Activated effector memory CD4-positive, alpha-beta T cell treated with anti-CD3 and anti-CD28 coated beads, Interleukin-2, amount 50 U/mL, for 16 hours (primary cell): ENCODE measurements around the gene LRCH1.

Experiments used
- DNase-seq: peaks from one replicate; pipeline ENCODE4 v3.0.0-alpha.2; 2020

The LRCH1 gene

GRCh38 chr13:46565808-46566750 is 13.1 kb downstream of the LRCH1 start:
- no peak for DNase-seq

DNA sequence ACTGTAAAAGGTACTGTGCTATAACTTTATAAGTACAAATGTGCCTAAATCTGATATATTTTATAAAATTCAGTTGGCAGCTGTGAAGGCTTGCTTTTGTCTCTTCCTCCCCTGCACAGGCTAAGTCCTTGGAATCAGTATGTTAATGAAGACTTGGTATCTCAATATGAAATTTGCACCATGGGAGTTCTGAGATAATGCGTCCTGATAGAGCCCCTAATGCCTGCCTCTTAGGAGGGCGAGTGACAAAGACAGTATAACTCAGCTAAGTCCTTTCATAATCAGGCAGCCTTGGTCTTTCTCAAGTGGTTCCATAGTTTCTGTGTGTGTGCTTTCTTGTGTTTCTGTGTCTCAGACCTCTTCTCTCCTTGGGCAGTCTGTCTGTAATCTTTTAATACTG is 14.7 kb downstream of the LRCH1 start:
- no peak for DNase-seq

DNA sequence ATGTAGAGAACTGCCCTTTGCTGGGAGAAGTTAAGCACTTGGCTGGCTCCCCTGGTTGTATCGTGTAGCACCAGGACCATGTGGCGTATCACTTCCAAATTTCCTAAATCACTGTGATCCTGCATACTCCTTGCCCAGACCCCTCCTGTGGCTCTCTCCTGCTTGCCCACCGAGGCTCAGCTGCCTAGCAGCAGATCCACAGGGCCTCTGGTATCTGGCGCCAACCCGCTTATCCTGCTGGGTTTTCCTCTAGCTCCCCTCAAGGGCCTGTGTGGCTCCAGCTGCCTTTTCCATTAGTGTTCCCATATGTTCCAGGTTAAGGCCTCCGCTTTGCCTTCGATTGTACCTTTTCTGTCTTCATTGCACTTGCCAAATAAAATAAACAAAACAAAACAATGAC is 16.5 kb downstream of the LRCH1 start:
- DNase-seq: no peak

- DNase-seq: no peak
These were observed 17.3 kb downstream of the LRCH1 start for GRCh38 chr13:46570273-46570672.

DNA sequence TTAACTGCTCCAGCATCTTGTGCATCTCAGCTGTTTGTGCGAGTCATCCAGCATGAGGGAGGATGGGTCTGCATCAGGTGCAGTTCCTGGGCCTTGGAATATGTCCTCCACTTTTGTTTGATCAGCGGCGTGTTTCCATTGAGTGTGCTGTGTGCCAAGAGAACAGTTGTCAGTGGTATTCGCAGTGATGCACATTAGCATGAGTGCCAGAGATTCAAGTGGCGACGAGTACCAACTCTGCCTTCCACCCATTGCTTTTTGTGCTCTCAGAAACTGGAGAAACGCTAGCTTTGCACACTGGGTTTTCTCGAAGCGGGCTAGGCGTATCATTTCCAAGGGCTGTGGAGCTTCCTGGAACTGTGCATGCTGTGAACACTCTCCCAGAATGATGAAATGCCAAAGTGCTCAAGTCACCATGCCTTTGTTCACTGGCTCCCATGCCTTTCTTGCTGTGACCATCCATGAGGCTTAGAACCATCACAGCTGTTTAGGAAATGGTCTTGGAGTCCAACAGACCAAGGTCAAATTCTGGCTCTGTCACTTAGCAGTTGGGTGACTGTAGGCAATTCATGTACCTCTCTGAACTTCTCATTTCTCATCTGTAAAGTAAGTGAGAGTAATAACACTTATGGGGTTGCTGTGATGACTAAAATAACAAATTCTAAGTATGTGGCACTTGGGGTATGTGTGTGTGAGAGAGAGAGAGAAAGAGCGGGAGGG is 18.4 kb downstream of the LRCH1 start:
- no peak for DNase-seq

DNA sequence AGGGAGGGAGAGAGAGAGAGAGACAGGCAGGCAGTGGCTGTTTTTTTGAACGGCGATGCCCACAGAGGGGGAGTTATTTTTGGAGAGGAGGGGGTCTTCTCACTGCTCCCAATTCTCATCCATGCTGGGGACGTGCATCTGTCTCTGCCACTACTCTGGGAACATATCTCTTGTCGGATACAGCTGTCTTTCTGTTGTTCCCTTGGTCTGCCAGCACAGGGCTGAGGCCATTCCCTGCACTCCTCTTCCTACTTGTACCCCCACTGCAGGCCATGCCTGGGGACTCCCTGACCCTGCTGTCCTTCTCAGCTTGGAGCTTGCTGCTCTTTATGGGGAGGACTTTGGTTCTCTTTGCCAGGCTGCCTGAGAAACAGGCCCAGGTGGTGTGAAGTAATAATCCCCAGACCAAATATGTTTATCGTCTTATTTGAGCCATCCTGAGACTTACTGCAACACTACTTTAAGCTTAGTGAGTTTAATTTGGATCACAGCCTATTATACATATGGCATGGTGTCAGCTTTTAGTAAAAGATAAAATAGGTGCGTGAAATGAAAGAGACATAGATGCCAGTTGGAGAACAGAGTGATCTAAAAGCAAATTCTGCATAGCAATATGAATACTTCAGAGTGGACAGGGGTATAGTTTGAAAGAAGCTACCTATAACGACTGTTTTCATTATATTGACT is 19.1 kb downstream of the LRCH1 start:
- no peak for DNase-seq

- DNase-seq: no peak
These were observed 19.9 kb downstream of the LRCH1 start for GRCh38 chr13:46572752-46573431.

GRCh38 chr13:46575301-46575771 is 22.4 kb downstream of the LRCH1 start:
- DNase-seq: no peak

DNA sequence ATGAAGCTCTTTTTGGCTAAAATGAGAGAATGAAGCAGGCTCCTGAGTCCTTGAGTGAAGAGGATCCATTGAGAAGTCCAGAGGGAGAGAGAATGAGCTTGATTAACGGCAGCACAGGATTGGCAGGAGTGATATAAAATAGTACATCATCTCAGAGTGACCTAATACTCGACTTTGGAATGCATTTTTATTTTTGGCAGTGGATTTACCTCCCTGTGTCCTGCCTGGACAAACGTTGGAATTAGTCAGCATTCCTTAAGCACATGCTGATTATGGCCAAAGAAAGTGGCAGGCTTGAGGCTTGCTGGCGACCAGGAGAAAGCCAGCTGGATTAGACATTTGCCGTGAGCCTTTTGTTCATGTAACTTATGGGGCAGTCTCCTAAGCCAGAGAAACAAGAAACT is 22.9 kb downstream of the LRCH1 start:
- DNase-seq: no peak

DNA sequence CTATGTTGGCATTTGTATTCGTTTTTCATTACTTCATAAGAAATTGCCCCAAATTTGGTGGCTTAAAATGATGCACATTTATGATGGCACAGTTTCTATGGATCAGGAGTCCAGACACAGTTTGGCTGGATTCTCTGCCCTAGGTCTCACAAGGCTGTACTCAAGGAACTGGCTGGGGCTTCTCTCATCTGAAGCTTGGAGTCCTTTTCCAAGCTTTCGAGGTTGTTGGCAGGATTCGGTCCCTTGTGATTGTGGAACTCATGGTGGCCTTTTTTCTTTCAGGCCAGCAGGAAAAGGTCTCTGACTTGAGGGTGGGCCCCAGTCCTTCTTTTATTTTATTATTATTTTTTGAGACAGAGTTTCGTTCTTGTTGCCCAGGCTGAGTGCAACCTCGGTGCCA is 23.8 kb downstream of the LRCH1 start:
- DNase-seq: no peak

DNA sequence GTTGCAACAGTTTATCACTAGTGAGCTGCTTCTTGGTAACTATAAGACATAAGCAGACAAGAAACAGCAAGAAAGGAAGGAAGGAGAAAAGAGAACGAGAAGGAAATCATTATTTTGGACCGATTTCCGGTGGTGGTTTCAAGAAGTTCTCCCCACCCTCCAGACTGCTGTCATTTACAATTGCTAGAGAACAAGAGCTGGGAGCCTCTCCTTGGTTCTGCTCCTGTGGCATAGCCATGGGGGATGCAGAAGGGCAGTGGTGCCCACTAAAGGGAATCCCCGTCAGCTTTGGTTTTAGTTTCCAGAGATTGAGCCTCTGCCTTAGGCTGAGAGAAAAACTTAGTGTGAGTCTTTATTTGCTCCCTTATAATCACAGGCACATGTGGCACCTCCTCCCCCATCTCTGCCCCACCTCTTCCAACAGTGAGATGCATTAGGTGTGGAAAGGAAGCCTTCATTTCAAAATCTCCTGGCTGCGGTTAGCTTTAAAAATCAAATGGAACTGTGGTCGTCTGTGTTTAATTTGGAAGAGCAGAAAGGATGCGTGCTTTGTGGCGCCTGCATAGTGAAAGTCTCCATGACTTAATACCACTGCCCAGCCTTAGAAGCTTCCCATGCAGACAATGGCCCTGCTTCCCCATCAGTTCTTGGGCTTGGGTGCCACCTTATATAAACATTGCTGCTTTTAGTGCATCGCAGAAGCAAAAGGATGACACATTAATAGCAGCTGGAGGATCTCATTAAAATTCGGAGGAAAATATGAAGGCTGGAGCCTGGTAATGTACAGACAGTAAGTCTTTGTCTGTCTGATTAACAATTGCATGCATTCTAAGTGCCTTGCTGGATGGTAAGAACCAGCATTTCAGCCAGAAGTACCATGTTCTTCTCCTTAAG is 25.0 kb downstream of the LRCH1 start:
- no peak for DNase-seq

DNA sequence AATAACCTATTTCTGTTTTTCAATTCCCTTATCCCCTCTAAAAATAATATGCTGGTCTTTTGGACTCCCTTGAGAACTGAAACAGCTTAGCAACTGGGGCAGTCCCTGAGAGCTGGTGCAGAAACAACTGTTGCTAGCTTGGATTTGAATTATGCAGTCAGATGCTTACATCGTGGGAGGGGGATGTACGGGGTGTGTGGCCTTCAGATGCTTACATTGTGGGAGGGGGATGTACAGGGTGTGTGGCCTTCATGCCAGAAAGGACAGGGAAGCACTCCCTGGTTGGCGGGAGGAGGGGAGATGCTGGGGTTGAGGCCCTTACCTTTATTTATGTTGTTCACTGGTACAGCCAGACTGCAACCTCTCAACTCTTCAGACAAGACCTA is 25.6 kb downstream of the LRCH1 start:
- no peak for DNase-seq

- no peak for DNase-seq
These were observed 27.4 kb downstream of the LRCH1 start for GRCh38 chr13:46580362-46580839.

DNA sequence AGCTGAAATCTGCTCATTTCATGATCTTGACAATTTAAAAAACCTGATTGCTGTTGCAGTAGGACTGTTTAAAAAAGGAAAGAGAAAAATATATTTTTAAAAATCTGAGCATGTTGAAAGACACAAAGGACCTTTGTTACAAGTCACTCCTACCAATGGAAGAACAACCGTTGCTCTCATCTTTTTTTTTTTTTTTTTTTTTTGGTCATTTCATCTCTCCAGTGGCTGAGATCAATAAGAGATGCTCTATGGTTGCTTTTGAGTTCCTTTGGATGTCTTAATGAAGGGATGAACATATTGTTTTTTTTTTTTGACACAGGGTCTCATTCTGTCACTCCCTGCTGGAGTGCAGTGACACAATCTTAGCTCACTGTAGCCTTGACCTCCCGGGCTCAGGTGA is 29.2 kb downstream of the LRCH1 start:
- no peak for DNase-seq

- no peak for DNase-seq
These were observed 34.0 kb downstream of the LRCH1 start for GRCh38 chr13:46586751-46587514.

DNA sequence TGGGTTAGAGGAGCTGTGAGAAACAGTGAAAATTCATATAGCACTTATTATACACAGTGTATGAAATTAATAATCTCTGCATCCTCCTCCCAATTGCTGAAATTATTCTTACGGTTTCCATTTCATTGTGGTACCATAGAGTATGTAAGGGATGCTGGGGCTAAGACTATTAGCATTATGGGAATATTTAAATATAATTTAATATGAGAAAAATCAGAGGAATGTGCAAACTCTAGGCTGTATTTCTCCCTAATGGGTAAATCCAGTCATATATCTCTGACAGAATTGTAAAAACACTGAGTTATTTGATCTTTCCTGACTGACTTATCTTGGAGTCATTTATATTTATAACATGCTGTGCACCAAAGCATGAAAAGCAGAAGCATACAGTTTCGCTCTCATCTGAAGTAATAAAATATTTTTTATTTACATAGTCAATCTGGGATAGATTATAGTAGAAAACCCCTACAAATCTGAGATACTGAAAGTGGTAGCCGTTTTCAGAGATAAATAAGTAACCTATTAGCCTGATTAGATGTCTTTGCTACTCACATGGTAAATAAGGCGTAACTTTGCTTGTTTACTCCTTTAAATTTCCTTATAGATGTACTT is 34.9 kb downstream of the LRCH1 start:
- DNase-seq: no peak

- no peak for DNase-seq
These were observed 39.4 kb downstream of the LRCH1 start for GRCh38 chr13:46592385-46592784.

DNA sequence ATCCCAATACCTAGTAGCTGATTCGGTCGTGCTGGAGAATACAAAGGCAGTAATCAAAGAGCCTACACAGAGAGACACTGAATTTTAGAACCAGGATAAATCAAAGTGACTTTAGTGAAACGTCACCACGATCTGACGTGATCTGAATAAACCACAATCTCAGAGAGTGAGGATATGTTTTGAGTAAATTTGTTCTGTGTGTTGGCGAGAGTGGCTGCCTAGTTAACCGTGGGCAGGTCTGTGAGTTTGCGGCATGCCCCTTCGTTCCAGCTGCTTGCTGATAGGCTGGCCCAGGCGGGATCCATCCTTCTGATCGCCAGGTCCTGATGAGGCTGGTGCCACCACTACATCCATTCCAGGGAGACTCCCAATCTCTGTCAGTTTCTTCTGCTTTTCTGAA is 40.4 kb downstream of the LRCH1 start:
- DNase-seq: peak; percentile 79

- no peak for DNase-seq
These were observed 41.6 kb downstream of the LRCH1 start for GRCh38 chr13:46594374-46595078.
